ENCODE results near the gene RBM6. TPM values are rescaled to one million over a fixed set of nuclear protein-coding genes. Genes with fewer than 3 reads are reported as not detected.
"Not testable (repeated sequence)": the region's sequence is repeated elsewhere in the genome, so short reads cannot be mapped to it uniquely, and the experiment has no call there.

The RBM6 gene
- polyA plus RNA-seq, 1 donor, result 194 TPM

DNA sequence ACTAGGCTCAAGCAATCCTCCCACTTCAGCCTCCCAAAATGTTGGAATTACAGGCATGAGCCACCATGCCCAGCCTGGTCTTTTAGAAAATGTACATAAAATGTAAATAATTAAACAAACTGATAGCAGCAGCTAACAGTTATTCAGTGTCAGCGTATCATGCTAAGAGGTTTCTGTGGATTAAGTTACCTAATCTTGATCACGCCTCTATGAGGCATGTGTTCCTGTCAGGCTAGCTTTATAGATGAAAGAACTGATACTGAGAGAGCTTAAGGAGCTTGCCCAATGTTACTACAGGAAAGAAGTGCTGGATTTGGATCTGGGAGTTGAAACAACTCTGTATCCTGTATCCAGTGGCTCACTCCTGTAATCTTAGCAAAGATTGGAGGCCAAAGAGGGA, 25.0 kb upstream of the RBM6 start:
- no peak for DNase-seq

- no peak for DNase-seq
Measured at GRCh38 chr3:49916686-49917085, 23.3 kb upstream of the RBM6 start.

DNA sequence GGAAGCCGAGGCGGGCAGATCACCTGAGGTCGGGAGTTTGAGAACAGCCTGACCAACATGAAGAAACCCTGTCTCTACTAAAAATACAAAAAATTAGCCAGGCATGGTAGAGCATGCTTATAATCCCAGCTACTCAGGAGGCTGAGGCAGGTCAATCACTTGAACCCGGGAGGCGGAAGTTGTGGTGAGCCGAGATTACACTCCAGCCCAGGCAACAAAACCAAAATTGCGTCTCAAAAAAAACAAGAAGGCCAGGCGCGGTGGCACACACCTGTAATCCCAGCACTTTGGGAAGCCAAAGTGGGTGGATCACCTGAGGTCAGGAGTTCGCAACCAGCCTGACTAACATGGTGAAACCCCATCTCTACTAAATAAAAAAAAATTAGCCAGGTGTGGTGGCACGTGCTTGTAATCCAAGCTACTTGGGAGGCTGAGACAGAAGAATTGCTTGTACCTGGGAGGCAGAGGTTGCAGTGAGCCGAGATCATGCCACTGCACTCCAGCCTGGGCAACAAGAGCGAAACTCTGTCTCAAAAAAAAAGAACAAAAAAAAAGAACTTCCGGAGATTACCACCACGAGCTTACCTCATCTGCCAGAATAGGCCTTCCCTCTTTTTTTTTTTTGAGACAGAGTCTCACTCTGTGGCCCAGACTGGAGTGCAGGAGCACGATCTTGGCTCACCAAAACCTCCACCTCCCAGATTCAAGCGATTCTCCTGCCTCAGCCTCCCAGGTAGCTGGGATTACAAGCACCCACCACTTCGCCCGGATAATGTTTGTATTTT, 22.0 kb upstream of the RBM6 start:
- not testable (repeated sequence) for DNase-seq

DNA sequence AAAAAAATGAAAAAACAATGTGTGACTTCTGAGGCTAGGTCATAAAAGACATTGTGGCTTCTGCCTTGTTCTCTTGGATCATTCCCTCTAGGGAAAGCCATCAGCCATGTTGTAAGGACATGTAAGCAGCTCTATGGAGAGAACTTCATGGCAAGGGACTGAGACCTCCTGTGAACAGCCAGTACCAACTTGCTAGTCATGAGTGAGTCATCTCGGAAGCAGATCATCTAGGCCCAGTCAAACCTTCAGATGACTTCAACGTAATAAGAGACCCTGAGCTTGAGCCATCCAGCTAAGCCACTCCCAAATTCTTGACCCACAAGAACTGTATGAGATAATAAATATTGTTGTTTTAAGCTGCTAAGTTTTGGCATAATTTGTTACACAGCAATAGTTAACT, 15.3 kb upstream of the RBM6 start:
- no peak for DNase-seq

- no peak for DNase-seq
Measured at GRCh38 chr3:49925485-49925884, 14.5 kb upstream of the RBM6 start.

DNA sequence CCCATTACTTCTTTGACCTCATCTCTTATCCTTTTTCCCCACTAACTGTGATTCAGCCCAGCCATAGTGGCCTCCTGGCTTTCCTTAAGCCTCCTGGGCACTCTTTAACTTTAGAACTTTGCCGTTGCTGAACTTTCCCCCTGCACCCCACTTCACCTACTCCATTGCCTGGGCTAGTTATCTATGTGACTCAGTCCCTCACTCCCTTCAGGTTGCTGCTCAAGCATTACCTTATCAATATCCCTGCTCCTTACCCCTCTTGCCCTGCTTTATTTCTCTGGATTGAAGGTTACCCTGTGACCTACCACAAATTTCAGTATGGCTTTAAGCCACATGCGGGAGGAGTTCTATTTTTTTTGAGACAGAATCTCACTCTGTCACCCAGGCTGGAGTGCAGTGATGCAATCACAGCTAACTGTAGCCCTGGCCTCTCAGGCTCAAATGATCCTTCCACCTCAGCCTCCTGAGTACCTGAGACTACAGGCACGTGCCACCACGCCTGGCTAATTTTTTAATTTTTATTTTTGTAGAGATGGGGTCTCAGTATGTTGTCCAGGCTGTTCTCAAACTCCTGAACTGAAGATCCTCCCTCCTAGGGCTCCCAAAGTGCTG, 13.7 kb upstream of the RBM6 start:
- no peak for DNase-seq

- DNase-seq, result no peak
Measured at GRCh38 chr3:49927798-49928197, 12.2 kb upstream of the RBM6 start.

DNA sequence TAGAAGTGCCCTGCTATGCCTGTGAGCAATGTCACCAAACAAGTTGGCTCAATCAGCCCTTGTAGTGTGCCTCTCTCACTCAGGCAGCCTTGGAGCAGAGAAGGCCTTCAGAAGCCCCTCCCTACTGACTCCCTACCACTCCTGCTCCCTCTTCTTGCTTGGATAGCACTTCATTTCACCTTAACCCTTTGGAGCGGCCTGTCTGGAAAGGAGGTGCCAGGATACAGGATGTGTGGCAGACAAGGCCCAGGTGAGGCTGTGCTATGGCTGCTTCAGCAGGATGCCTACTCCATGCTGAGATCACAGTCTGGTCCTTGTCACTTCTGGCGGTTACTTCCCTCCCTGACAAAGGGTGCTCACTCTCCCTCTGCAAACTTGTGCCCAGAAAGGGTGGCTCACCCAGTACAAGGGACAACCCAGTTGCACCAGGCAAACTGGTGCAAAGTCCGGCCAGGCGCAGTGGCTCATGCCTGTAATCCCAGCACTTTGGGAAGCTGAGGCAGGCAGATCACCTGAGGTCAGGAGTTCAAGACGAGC, 11.4 kb upstream of the RBM6 start:
- DNase-seq, result no peak

DNA sequence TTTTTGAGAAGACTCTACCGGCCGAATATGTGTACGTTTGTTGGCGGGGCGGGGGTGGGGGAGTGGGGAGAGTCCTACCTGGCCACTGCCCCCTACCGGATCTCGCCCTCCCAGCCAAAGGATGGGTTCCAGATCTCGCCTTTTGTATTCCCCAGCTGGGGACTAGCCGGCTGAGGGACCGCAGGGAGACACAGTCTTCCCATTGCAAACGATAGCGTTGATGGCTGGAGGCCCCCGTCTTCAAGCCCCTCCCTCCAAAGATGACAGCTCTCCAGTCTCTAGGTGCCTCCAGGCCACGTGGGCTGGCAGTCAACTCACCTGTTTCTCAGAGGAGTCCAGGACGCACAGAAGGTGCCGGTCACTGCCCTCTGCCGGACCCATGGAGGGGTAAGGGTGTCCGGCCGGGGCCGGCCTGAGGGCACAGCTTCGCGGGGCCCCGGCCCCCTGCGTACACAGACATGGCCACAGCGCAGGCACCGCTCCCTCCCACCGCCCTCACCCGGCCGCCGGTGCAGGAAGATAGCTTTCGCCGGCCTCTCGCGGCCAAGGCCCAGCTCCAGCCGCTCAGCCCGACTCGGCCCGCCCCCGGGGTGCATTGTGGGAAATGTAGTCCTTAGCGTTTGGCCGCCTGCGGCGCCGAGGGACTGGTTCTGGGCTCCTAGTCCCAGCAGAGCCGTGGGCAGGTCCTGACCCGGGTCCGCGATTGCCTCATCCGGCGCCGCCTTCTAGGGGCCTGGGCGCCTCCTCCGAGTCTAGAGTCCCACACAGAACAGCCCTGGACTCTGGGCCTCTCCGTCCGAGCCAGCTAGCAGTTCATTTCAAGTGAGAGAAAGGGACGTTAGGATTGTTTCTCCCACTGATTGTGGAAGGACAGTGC, 10.4 kb upstream of the RBM6 start, which contains the start of gene MON1A:
MON1A (minus strand) TSS at position 521 of the 877 bp plus-strand sequence. CDS start 16,465 bp downstream, outside the sequence.
- DNase-seq, result peak; percentile 91

DNA sequence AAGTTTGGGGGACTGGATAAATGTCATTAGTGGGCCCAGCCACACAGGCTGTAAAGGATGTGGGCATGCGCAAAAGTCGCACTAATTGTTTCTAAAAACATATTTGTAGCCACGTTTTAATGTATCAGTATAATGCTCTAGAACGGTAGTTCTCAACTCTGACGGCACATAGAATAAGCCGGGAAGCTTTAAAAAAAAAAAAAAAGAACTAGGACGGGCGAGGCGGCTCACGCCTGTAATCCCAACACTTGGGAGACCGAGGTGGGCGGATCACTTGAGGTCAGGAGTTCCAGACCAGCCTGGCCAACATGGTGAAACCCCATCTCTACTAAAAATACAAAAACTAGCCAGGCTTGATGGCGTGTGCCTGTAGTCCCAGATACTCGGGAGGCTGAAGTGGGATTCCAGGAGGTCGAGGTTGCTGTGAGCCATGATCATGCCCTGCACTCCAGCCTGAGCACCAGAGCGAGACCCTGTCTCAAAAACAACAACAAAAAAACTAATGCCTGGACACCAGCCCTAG, 9.7 kb upstream of the RBM6 start:
- DNase-seq, result no peak

DNA sequence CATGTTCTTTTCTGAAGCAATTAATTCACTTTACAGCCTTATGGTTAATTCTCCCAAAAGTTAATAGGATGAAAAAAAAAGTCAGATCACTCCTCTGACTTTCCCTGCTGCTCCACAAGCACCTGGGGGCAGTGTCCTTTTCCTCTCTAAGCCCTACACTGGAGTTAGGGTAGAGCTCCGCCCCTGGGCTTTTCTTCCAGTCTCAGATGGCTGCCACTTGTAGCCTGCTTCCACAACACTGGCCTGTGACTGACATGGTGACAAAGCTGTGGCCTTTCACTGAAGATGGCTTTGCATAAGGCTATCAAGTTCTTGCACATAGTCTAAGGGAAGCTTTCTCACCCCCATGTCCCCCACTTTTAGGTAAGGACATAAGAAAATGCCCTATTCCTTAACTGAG, 9.0 kb upstream of the RBM6 start:
- peak; percentile 53 for DNase-seq

- not testable (repeated sequence) for DNase-seq
Measured at GRCh38 chr3:49932281-49932680, 7.7 kb upstream of the RBM6 start.

DNA sequence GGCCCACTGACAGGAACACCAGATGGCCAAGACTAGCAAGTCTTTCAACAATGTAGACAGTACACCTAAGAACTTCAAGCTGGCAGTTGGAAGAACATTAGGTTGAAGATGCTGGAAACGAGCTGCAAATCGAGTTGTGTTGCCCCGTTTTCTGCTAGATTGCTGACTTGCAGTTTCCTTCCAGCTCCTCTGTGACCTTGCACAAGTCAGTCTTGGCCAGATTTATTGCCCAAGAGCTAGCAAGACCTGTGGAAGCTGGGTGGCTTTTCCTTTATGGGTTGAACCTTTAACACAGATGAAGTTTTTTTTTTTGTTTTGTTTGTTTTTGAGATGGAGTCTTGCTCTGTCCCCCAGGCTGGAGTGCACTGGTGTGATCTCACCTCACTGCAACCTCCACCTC, 2.9 kb upstream of the RBM6 start:
- DNase-seq, result no peak

GRCh38 chr3:49940667-49941249, 808 bp downstream of the RBM6 start:
- no peak for DNase-seq

- no peak for DNase-seq
Measured at GRCh38 chr3:49942651-49943050, 2.7 kb downstream of the RBM6 start.

DNA sequence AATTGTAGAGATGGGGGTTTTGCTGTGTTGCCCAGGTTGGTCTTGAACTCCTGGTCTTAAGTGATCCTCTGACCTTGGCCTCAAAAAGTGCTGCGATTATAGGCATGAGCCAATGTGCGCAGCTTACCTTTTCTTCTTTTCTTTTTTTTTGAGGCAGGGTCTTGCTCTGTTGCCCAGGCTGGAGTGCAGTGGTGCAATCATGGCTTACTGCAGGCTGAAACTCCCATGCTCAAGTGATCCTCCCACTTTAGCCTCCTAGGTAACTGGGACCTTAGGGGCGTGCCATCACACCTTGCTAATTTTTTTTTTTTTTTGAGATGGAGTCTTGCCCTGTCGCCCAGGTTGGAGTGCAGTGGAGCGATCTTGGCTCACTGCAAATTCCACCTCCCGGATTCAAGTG, 13.0 kb downstream of the RBM6 start:
- DNase-seq, result no peak

DNA sequence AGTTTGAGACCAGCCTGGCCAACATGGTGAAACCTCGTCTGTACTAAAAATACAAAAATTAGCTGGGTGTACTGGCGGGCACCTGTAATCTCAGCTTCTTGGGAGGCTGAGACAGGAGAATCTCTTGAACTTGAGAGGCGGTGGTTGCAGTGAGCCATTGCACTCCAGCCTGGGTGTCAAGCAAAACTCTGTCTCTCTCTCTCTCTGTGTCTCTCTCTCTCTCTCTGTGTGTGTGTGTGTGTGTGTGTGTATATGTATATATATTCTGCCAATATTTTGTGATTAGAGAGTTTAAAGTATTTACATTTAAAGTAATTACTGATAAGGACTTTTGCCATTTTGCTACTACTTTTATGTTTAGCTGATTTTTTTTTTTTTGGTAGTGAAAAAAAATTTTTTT, 15.7 kb downstream of the RBM6 start:
- DNase-seq, result no peak

DNA sequence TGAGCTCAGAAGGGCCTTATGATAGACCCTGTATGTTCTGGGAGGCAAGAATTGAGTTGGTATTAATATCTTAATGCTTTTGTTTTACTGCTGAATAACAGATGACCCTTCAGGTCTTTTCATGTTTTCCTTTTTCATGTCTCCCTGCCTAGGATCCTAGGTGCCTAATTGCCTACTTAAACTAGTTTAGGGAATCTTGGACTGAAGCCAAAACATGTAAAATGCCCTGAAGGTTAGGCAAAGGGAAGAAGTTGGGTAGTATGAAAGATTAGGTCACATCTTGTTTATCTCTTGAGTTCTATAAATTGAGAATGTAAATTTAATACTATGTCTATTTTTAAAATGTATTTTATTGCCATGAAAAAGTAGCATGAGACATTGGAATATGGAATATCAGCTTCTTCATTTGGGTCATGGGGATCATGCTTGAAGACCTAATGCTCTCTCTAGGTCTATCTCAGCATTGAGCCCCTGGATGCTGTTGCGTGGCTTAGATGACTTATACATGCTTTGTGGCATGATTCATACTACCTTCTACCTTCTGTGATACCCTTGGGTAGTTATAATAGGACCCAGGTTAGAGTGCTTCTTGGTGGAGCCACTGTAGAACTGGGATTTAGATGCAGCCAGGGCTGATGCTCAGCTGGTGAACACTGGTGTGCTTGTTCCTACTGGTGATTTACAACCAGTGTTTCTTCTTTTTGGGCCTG, 26.4 kb downstream of the RBM6 start:
- DNase-seq, result no peak

DNA sequence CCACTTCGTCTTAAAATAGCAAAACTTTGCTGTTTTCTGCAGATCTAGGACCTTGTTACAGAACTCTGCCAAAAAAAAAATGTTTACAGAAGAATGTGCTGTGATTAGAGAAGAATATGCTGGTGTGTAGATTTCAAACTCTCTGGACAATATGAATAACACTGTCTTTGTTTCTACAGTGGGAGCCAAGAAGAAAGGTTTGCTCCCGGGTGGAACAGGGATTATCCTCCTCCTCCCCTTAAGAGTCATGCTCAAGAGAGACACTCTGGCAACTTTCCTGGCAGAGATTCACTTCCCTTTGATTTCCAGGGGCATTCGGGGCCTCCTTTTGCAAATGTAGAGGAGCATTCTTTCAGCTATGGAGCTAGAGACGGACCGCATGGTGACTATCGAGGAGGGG, 27.3 kb downstream of the RBM6 start:
- DNase-seq, result no peak

DNA sequence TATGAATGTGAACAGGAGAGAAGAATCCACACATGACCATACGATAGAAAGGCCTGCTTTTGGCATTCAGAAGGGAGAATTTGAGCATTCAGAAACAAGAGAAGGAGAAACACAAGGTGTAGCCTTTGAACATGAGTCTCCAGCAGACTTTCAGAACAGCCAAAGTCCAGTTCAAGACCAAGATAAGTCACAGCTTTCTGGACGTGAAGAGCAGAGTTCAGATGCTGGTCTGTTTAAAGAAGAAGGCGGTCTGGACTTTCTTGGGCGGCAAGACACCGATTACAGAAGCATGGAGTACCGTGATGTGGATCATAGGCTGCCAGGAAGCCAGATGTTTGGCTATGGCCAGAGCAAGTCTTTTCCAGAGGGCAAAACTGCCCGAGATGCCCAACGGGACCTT, 28.4 kb downstream of the RBM6 start:
- DNase-seq, result no peak

- DNase-seq, result no peak
Measured at GRCh38 chr3:49972656-49973055, 32.7 kb downstream of the RBM6 start.
